Prostate gland (tissue), 2 donors: ENCODE data around the gene ATAD3C.
"Not testable (repeated sequence)": the region's sequence is repeated elsewhere in the genome, so short reads cannot be mapped to it uniquely, and the experiment has no call there.

Experiments used
- CTCF ChIP-seq, 4 experiments: fragments of 200-600 bp in 2 of 4; fragments of 450-650 bp in 2 of 4; sonication (generic) in 2 of 4; IDR thresholded peaks; 1 replicate in 3 of 4; 2 replicates in 1 of 4; pipeline ENCODE4 v1.5.1; 2016 to 2019; ENCODE audit warnings: antibody characterized with exemption in 4 of 4, mild to moderate bottlenecking in 2 of 4, moderate library complexity in 2 of 4
- POLR2A ChIP-seq: fragments of 450-650 bp; IDR thresholded peaks from one replicate; pipeline ENCODE4 v1.6.1; 2016; ENCODE audit warnings: antibody characterized with exemption, mild to moderate bottlenecking

GRCh38 chr1:1505366-1505798 lies 55.9 kb downstream of the ATAD3C start:
- peak in 3 of 4 experiments; percentile 19 to 62 (median 61) for TF ChIP-seq CTCF (IDR thresholded peaks at IDR 0.05)
- not testable (repeated sequence) for TF ChIP-seq POLR2A
